GM12874 (cell line): ENCODE measurements around the gene EEFSEC.

Experiments
- TF ChIP-seq, protein P1 (sequence below): IDR thresholded peaks from 2 replicates; pipeline ENCODE4 v1.5.1; 2011; ENCODE audit warnings: low read depth, mild to moderate bottlenecking, control low read depth, low read length, moderate library complexity; ENCODE audit not compliant: insufficient read depth

EEFSEC gene

DNA sequence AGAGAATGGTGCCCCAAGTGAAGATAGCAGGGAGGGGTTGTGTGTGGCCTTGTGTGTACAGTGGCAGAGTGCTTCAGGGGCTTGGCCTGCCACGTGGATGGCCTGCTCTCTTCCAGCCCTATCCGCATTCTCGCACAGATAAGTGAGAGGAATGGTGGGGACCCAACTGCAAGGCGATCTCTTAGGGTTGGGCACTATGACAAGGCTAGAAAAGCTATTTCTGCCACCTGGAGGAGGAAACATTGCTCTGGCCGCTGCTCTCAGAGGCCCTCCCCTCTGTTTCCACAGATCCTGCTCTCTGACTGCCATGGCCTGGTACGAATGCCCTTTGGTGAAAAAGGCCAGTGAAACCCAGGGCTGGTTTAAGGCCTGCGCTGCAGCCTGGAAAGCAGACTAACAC, 20.6 kb downstream of the EEFSEC start:
- TF ChIP-seq, protein P1, sequence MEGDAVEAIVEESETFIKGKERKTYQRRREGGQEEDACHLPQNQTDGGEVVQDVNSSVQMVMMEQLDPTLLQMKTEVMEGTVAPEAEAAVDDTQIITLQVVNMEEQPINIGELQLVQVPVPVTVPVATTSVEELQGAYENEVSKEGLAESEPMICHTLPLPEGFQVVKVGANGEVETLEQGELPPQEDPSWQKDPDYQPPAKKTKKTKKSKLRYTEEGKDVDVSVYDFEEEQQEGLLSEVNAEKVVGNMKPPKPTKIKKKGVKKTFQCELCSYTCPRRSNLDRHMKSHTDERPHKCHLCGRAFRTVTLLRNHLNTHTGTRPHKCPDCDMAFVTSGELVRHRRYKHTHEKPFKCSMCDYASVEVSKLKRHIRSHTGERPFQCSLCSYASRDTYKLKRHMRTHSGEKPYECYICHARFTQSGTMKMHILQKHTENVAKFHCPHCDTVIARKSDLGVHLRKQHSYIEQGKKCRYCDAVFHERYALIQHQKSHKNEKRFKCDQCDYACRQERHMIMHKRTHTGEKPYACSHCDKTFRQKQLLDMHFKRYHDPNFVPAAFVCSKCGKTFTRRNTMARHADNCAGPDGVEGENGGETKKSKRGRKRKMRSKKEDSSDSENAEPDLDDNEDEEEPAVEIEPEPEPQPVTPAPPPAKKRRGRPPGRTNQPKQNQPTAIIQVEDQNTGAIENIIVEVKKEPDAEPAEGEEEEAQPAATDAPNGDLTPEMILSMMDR: no peak

- TF ChIP-seq, protein P1: no peak
Observed at GRCh38 chr3:128174675-128175590, 21.7 kb downstream of the EEFSEC start.

GRCh38 chr3:128175768-128176167, 22.5 kb downstream of the EEFSEC start:
- TF ChIP-seq, protein P1: no peak

GRCh38 chr3:128176276-128176833, 23.1 kb downstream of the EEFSEC start:
- TF ChIP-seq, protein P1: no peak

DNA sequence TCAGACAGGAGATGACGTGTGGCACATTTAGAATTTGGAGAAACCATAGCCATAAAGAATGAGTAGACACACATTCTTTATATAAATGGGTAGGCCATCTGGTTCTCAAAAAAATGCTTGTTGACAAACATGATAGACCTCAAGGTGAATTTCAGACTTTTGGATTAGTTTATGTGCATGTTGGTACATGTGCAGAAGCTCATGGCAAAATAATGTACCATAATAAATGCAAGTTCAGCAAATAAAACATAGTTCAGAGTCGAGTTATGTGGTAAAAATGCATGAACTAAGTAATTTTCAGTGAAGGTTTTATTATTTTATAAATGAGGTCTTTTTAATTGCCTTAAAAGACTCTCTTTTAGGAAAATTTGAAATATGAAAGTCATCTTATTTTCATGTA, 24.6 kb downstream of the EEFSEC start:
- TF ChIP-seq, protein P1: no peak

GRCh38 chr3:128178782-128179483, 25.7 kb downstream of the EEFSEC start:
- TF ChIP-seq, protein P1: no peak

GRCh38 chr3:128179484-128179819, 26.2 kb downstream of the EEFSEC start:
- TF ChIP-seq, protein P1: no peak
